Natural killer cell (primary cell): ENCODE results near the gene HSPA5. TPM values are rescaled to one million over a fixed set of nuclear protein-coding genes. Genes with fewer than 3 reads are reported as not detected.

Experiments
- ATAC-seq, 3 donors: fragments of 150-1000 bp in 2 of 3; fragments of 200-7000 bp in 1 of 3; cut with Tn5 transposase; 1 replicate in 1 of 3; 2 replicates in 2 of 3; pipeline ENCODE4 v1.10.0; 2021; ENCODE audit warnings: mild to moderate bottlenecking in 2 of 3, moderate library complexity in 2 of 3
- DNase-seq, 2 donors: peaks; one replicate each; pipeline versions ENCODE4 v3.0.0 to v3.0.0-alpha.2; 2013 to 2021; ENCODE audit warnings: mixed read lengths in 1 of 2
- H3K27ac ChIP-seq: one replicate; pipeline ENCODE4 v1.5.1; 2013; ENCODE audit warnings: mild to moderate bottlenecking, low read length
- H3K27me3 ChIP-seq: one replicate; pipeline ENCODE4 v1.6.1; 2013; ENCODE audit warnings: low read length; ENCODE audit not compliant: control insufficient read depth, insufficient read depth
- H3K36me3 ChIP-seq: one replicate; pipeline ENCODE4 v1.6.1; 2013; ENCODE audit warnings: low read length; ENCODE audit not compliant: control insufficient read depth, insufficient read depth
- H3K4me1 ChIP-seq: one replicate; pipeline ENCODE4 v1.6.1; 2013; ENCODE audit warnings: low read length; ENCODE audit not compliant: control insufficient read depth, insufficient read depth
- H3K4me3 ChIP-seq: one replicate; pipeline ENCODE4 v1.5.1; 2013; ENCODE audit warnings: low read length
- H3K9me3 ChIP-seq: one replicate; pipeline ENCODE4 v1.6.1; 2013; ENCODE audit warnings: low read length; ENCODE audit not compliant: control insufficient read depth, insufficient read depth
- H3K27ac Mint-ChIP-seq, 2 donors: one replicate each; pipeline ENCODE4 v1.8.0; 2022; ENCODE audit warnings: mild to moderate bottlenecking in 2 of 2, mixed read lengths in 2 of 2, moderate library complexity in 1 of 2
- H3K27me3 Mint-ChIP-seq, 2 donors: one replicate each; pipeline ENCODE4 v1.8.0; 2022; ENCODE audit warnings: low read depth in 2 of 2, mixed read lengths in 2 of 2
- H3K36me3 Mint-ChIP-seq: one replicate; pipeline ENCODE4 v1.8.0; 2022; ENCODE audit warnings: mixed read lengths
- H3K4me1 Mint-ChIP-seq, 2 donors: one replicate each; pipeline ENCODE4 v1.8.0; 2022; ENCODE audit warnings: mixed read lengths in 2 of 2
- H3K4me3 Mint-ChIP-seq: one replicate; pipeline ENCODE4 v1.8.0; 2022; ENCODE audit warnings: mild to moderate bottlenecking, moderate library complexity, mixed read lengths
- H3K9me3 Mint-ChIP-seq, 2 donors: one replicate each; pipeline ENCODE4 v1.8.0; 2022; ENCODE audit warnings: mixed read lengths in 2 of 2
- WGBS: methylation state at CpG from one replicate; pipeline ENCODE4 v1.1.7; 2013; ENCODE audit warnings: missing lambda C conversion rate; ENCODE audit not compliant: insufficient coverage; 5-methylcytosine and 5-hydroxymethylcytosine counted together
- intact Hi-C: fragments of 100-400 bp; cut with micrococcal nuclease; formaldehyde crosslinking; loops from one replicate; pipeline ENCODE4 v1.14.2; 2022
- total RNA-seq, 4 donors: library from RNA; stranded (reverse); fragments of 120-200 nt in 1 of 4; gene quantifications; one replicate each; pipeline versions ENCODE4 v1.2.3 to v1.2.4, GENCODE V29; 2013 to 2022
- TF ChIP-seq, protein P1 (sequence below): fragments of 200-600 bp; IDR thresholded peaks from one replicate; pipeline ENCODE4 v1.8.0; 2022; ENCODE audit warnings: antibody characterized with exemption

HSPA5 gene
- total RNA-seq, 3 donors from 2014 or later (not counting 1 experiment from before 2014, with no cell fraction given), result 222 to 281 (median 275) TPM

DNA sequence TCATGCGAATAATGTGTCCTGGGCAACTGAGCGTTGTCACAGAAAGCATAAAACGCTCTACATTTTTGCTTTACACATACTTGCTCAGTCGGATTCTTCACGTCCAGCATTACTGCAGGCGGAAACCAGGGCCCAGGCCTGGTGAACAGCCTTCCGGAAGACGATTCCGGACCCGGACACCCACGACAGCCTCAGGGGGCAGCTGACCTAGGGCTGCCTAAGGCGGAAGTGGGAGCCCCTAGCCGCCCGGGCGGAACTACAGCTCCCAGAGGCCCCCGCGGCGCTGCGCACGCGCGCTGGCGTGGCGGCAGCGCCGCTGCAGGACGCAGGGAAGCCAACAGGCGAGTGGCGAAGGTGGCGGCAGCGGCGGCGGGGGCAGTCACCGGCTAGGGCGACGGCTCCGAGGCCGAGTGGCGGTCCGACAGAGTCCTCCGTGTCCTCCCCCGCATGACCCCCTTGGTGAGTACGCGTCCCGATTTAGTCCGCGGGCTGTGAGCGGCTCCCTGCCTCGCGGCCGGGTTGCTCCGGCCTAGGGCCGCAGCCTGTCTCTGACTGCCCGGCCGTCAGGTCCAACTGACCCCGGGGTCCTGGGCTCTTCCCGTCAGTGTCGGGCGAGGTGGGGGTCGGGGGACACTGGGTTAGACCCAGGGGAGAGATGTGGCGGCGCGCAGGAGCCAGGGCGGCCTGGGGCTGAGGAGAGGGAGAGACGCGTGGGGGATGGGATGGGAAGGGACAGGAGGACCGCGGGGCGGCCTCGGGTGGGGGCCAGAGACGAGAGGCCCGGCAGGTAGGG, 20.6 kb upstream of the HSPA5 start, which contains the start of gene GAPVD1:
GAPVD1 (plus strand) TSS at position 326 of the 793 bp plus-strand sequence. CDS start 37,096 bp downstream, outside the sequence.
- Histone ChIP-seq H3K27ac (peak within 1 kb of the TSS; percentile 95), H3K4me1 (peaks cover 14% of the 10 kb centered on the region), H3K36me3 (no peaks in the 10 kb centered on the region), H3K9me3 (no peaks in the 10 kb centered on the region), H3K27me3 (no peaks in the 10 kb centered on the region), H3K4me3 (peak within 1 kb of the TSS; percentile 91)
- Mint-ChIP-seq H3K27ac (peak within 1 kb of the TSS; percentile 90 to 97), H3K27me3 (no peaks in the 10 kb centered on the region), H3K36me3 (no peaks in the 10 kb centered on the region), H3K4me3 (peak within 1 kb of the TSS; percentile 100), H3K9me3 (no peaks in the 10 kb centered on the region), H3K4me1 (peaks cover 35 to 46% of the 10 kb centered on the region in 2 donors)
- TF ChIP-seq, protein P1, sequence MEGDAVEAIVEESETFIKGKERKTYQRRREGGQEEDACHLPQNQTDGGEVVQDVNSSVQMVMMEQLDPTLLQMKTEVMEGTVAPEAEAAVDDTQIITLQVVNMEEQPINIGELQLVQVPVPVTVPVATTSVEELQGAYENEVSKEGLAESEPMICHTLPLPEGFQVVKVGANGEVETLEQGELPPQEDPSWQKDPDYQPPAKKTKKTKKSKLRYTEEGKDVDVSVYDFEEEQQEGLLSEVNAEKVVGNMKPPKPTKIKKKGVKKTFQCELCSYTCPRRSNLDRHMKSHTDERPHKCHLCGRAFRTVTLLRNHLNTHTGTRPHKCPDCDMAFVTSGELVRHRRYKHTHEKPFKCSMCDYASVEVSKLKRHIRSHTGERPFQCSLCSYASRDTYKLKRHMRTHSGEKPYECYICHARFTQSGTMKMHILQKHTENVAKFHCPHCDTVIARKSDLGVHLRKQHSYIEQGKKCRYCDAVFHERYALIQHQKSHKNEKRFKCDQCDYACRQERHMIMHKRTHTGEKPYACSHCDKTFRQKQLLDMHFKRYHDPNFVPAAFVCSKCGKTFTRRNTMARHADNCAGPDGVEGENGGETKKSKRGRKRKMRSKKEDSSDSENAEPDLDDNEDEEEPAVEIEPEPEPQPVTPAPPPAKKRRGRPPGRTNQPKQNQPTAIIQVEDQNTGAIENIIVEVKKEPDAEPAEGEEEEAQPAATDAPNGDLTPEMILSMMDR, result peak; percentile 23
- peak; percentile 96 to 99 (median 98) for ATAC-seq
- DNase-seq, result peak; percentile 89 to 94
- under 1% methylated on average over 72 of the region's 72 CpGs for WGBS
- intact Hi-C loops, result loop anchor here (1.0 kb wide), 2 partner anchors 20 to 72 kb away; partner anchors contain the start of genes HSPA5 and PPP6C

DNA sequence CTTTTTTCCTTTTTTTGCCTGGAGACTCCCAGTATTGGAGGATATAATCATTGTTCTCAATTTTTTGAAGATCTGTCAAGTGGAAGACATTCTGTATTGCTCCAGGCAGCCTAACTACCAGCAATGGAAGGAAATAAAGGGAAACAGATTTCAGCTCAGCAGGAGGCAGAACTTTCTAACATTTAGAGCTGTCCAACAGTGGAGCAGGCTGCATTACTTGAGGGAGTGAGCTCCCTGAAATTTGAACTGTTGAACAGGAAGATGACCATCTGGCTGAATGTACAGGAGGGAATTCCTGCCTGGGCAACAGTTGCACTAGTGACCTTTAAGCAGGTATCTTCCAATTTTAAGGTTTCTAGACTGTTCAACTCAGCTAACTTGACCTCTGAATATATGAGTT, 19.4 kb upstream of the HSPA5 start:
- DNase-seq (no peak), ATAC-seq (no peak)
- peaks cover 35 to 43% of the 10 kb centered on the region in 2 donors for H3K4me1 Mint-ChIP-seq
- Histone ChIP-seq H3K27ac (peak overlapping the region; percentile 23), H3K9me3 (no peaks in the 10 kb centered on the region), H3K27me3 (no peaks in the 10 kb centered on the region), H3K4me3 (no peak overlapping the region), H3K36me3 (no peaks in the 10 kb centered on the region), H3K4me1 (peaks cover 14% of the 10 kb centered on the region)
- no peaks in the 10 kb centered on the region for H3K36me3 Mint-ChIP-seq
- TF ChIP-seq, protein P1, result no peak
- peak overlapping the region; percentile 100 for H3K4me3 Mint-ChIP-seq
- intact Hi-C loops, result no loop called here
- H3K27ac Mint-ChIP-seq, result peak overlapping the region; percentile 90 to 97
- H3K9me3 Mint-ChIP-seq, result no peaks in the 10 kb centered on the region
- no peaks in the 10 kb centered on the region for H3K27me3 Mint-ChIP-seq

DNA sequence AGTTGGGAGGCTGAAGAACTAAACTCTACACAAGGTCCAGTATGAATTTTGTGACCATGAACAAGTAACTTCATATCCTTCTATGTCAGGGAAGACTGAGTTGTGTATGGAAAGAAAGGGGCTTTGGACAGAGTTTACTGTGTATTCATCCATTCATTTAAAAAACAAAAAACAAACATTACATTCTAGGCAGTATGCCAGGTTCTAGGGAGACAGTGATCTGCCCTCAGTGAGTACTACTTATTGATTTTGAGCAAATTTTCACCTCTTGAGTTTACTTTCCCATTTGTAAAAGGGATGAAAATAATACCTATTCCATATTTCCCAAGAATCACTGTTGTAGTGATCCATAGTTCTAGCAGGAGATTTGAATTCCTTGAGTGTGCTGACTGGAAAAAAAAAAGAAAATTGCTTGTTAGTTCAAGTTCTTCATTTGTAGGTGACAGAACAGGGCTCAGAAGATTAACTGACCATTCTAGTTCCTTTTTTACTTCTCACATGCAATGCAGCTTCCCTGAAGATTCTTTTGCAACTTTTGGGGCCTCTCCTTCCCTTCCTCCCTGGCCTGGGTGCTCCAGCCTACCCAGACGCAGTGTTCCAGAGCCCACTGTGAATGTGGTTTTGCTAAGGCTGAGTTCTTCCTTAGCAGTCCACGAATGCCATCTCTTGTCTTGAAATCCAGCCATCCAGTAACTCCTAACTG, 17.8 kb upstream of the HSPA5 start:
- no peaks in the 10 kb centered on the region for H3K27me3 ChIP-seq
- Mint-ChIP-seq H3K4me1 (peaks cover 24 to 32% of the 10 kb centered on the region in 2 donors), H3K27ac (peak overlapping the region in 1 of 2 donors; percentile 35), H3K4me3 (peak overlapping the region; percentile 21), H3K9me3 (no peaks in the 10 kb centered on the region), H3K36me3 (no peaks in the 10 kb centered on the region), H3K27me3 (no peaks in the 10 kb centered on the region)
- intact Hi-C loops, result no loop called here
- ATAC-seq, result no peak
- no peak overlapping the region for H3K27ac ChIP-seq
- no peaks in the 10 kb centered on the region for H3K9me3 ChIP-seq
- TF ChIP-seq, protein P1, result no peak
- DNase-seq, result no peak
- H3K36me3 ChIP-seq, result no peaks in the 10 kb centered on the region
- H3K4me1 ChIP-seq, result peaks cover 14% of the 10 kb centered on the region
- H3K4me3 ChIP-seq, result no peak overlapping the region
- 31% methylated on average over 2 of the region's 2 CpGs for WGBS
